Measurements from ENCODE around the gene EFEMP1.

Gene EFEMP1

GRCh38 chr2:55949613-55950012 lies 26.0 kb upstream of the EFEMP1 start:
- DNase-seq (ENCODE audit: low spot score) = no peak
- Mint-ChIP-seq H3K27ac (no peak overlapping the region), H3K9me3 (no peaks in the 10 kb centered on the region), H3K4me1 (ENCODE audit: low read depth) (no peaks in the 10 kb centered on the region), H3K27me3 (ENCODE audit: low read depth) (no peaks in the 10 kb centered on the region), H3K4me3 (no peak overlapping the region), H3K36me3 (ENCODE audit: low read depth) (no peaks in the 10 kb centered on the region)

GRCh38 chr2:55949211-55949610 lies 25.6 kb upstream of the EFEMP1 start:
- DNase-seq (ENCODE audit: low spot score) = no peak
- Mint-ChIP-seq H3K27me3 (ENCODE audit: low read depth) (no peaks in the 10 kb centered on the region), H3K27ac (no peak overlapping the region), H3K36me3 (ENCODE audit: low read depth) (no peaks in the 10 kb centered on the region), H3K4me3 (no peak overlapping the region), H3K9me3 (no peaks in the 10 kb centered on the region), H3K4me1 (ENCODE audit: low read depth) (no peaks in the 10 kb centered on the region)

- no peak for DNase-seq (ENCODE audit: low spot score)
- H3K4me3 Mint-ChIP-seq = no peak overlapping the region
- no peaks in the 10 kb centered on the region for H3K27me3 Mint-ChIP-seq (ENCODE audit: low read depth)
- H3K4me1 Mint-ChIP-seq (ENCODE audit: low read depth) = no peaks in the 10 kb centered on the region
- no peaks in the 10 kb centered on the region for H3K36me3 Mint-ChIP-seq (ENCODE audit: low read depth)
- H3K9me3 Mint-ChIP-seq = no peaks in the 10 kb centered on the region
- no peak overlapping the region for H3K27ac Mint-ChIP-seq
Measured at GRCh38 chr2:55948176-55948923, 24.8 kb upstream of the EFEMP1 start.

DNA sequence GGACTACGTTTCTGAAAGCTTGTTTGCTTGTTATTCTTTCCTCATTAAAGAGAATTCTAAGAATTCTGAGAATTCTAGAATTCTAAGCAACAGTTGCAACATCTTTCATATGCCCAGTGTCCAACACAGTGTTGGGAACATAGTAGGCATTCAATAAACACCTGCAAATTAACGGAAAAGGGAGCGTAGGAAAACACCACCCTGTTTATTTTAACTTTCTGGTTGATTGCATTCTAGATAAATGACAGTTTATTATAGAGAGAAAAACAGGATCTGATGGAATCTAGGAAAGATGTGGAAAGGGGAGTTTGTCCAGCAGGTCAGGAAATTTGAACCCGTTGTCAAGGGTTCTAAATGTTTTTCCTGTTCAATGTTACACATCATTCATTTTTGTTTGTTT lies 24.2 kb upstream of the EFEMP1 start:
- H3K4me1 Mint-ChIP-seq (ENCODE audit: low read depth) = no peaks in the 10 kb centered on the region
- no peaks in the 10 kb centered on the region for H3K36me3 Mint-ChIP-seq (ENCODE audit: low read depth)
- H3K4me3 Mint-ChIP-seq = no peak overlapping the region
- H3K27ac Mint-ChIP-seq = no peak overlapping the region
- no peaks in the 10 kb centered on the region for H3K27me3 Mint-ChIP-seq (ENCODE audit: low read depth)
- H3K9me3 Mint-ChIP-seq = no peaks in the 10 kb centered on the region
- DNase-seq (ENCODE audit: low spot score) = no peak

- Mint-ChIP-seq H3K27me3 (ENCODE audit: low read depth) (no peaks in the 10 kb centered on the region), H3K4me1 (ENCODE audit: low read depth) (no peaks in the 10 kb centered on the region), H3K36me3 (ENCODE audit: low read depth) (no peaks in the 10 kb centered on the region), H3K4me3 (no peak overlapping the region), H3K27ac (no peak overlapping the region), H3K9me3 (no peaks in the 10 kb centered on the region)
- DNase-seq (ENCODE audit: low spot score) = no peak
Measured at GRCh38 chr2:55946793-55947192, 23.2 kb upstream of the EFEMP1 start.

- no peak overlapping the region for H3K27ac Mint-ChIP-seq
- no peaks in the 10 kb centered on the region for H3K4me1 Mint-ChIP-seq (ENCODE audit: low read depth)
- H3K9me3 Mint-ChIP-seq = no peaks in the 10 kb centered on the region
- H3K27me3 Mint-ChIP-seq (ENCODE audit: low read depth) = no peaks in the 10 kb centered on the region
- no peak overlapping the region for H3K4me3 Mint-ChIP-seq
- no peaks in the 10 kb centered on the region for H3K36me3 Mint-ChIP-seq (ENCODE audit: low read depth)
- no peak for DNase-seq (ENCODE audit: low spot score)
Measured at GRCh38 chr2:55943466-55943865, 19.9 kb upstream of the EFEMP1 start.

DNA sequence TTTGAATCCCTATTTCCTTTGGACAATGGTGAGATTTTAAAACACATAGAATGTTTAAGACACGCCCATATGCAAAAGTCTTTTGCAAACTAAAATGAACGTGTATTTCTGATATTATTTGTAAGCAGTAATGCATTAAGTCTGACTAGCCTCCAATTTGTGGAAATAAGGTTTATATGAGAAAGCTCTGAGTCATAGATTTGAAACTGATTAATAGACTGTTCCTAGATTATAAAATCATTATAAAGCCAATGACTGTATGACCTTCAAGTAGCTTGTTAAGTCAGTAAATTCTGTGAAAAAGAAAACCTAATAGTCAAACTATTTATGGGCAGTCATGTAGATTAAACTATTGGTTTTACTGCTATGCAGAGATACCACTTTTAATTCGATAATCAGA lies 12.8 kb upstream of the EFEMP1 start:
- Mint-ChIP-seq H3K27ac (no peak overlapping the region), H3K4me1 (ENCODE audit: low read depth) (no peaks in the 10 kb centered on the region), H3K9me3 (no peaks in the 10 kb centered on the region), H3K4me3 (no peak overlapping the region), H3K27me3 (ENCODE audit: low read depth) (no peaks in the 10 kb centered on the region), H3K36me3 (ENCODE audit: low read depth) (no peaks in the 10 kb centered on the region)
- no peak for DNase-seq (ENCODE audit: low spot score)

GRCh38 chr2:55934337-55934736 lies 10.8 kb upstream of the EFEMP1 start:
- Mint-ChIP-seq H3K36me3 (ENCODE audit: low read depth) (no peaks in the 10 kb centered on the region), H3K9me3 (no peaks in the 10 kb centered on the region), H3K4me1 (ENCODE audit: low read depth) (no peaks in the 10 kb centered on the region), H3K27me3 (ENCODE audit: low read depth) (no peaks in the 10 kb centered on the region), H3K4me3 (no peak overlapping the region), H3K27ac (no peak overlapping the region)
- no peak for DNase-seq (ENCODE audit: low spot score)

GRCh38 chr2:55932843-55933242 lies 9.3 kb upstream of the EFEMP1 start:
- H3K27ac Mint-ChIP-seq = no peak overlapping the region
- no peaks in the 10 kb centered on the region for H3K36me3 Mint-ChIP-seq (ENCODE audit: low read depth)
- H3K27me3 Mint-ChIP-seq (ENCODE audit: low read depth) = no peaks in the 10 kb centered on the region
- DNase-seq (ENCODE audit: low spot score) = no peak
- no peaks in the 10 kb centered on the region for H3K4me1 Mint-ChIP-seq (ENCODE audit: low read depth)
- no peak overlapping the region for H3K4me3 Mint-ChIP-seq
- no peaks in the 10 kb centered on the region for H3K9me3 Mint-ChIP-seq

DNA sequence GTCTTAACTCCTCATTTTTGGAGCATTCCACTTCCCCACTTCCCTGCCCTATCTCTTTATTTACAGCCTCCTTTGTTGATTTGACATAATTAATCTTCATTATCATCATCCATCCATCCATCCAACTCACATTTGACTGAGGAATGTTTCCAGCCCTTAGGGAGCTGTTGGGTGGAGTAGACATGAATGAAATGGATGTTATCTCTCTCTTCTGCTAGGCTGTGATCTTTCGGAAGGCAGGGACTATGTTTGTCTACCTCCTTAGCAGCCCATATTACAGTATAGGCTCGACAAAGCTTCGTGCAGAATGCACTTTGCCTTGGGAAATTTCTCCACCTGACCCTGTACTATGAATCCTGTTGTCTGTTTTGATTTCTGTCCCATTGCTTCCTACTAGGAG lies 7.7 kb upstream of the EFEMP1 start:
- Mint-ChIP-seq H3K4me3 (no peak overlapping the region), H3K36me3 (ENCODE audit: low read depth) (no peaks in the 10 kb centered on the region), H3K27ac (no peak overlapping the region), H3K27me3 (ENCODE audit: low read depth) (no peaks in the 10 kb centered on the region), H3K4me1 (ENCODE audit: low read depth) (no peaks in the 10 kb centered on the region), H3K9me3 (no peaks in the 10 kb centered on the region)
- DNase-seq (ENCODE audit: low spot score) = no peak

- Mint-ChIP-seq H3K27me3 (ENCODE audit: low read depth) (peaks cover 7% of the 10 kb centered on the region), H3K9me3 (no peaks in the 10 kb centered on the region), H3K27ac (no peak overlapping the region), H3K4me1 (ENCODE audit: low read depth) (no peaks in the 10 kb centered on the region), H3K4me3 (no peak overlapping the region), H3K36me3 (ENCODE audit: low read depth) (no peaks in the 10 kb centered on the region)
- DNase-seq (ENCODE audit: low spot score) = no peak
Measured at GRCh38 chr2:55929476-55929875, 5.9 kb upstream of the EFEMP1 start.

GRCh38 chr2:55926974-55927373 lies 3.4 kb upstream of the EFEMP1 start:
- Mint-ChIP-seq H3K9me3 (no peaks in the 10 kb centered on the region), H3K4me3 (no peak overlapping the region), H3K27ac (no peak overlapping the region), H3K27me3 (ENCODE audit: low read depth) (peaks cover 29% of the 10 kb centered on the region), H3K4me1 (ENCODE audit: low read depth) (no peaks in the 10 kb centered on the region), H3K36me3 (ENCODE audit: low read depth) (no peaks in the 10 kb centered on the region)
- DNase-seq (ENCODE audit: low spot score) = no peak

- no peak for DNase-seq (ENCODE audit: low spot score)
- Mint-ChIP-seq H3K36me3 (ENCODE audit: low read depth) (no peaks in the 10 kb centered on the region), H3K27ac (no peak overlapping the region), H3K4me1 (ENCODE audit: low read depth) (no peaks in the 10 kb centered on the region), H3K27me3 (ENCODE audit: low read depth) (peaks cover 33% of the 10 kb centered on the region), H3K9me3 (no peaks in the 10 kb centered on the region), H3K4me3 (no peak overlapping the region)
Measured at GRCh38 chr2:55926246-55926645, 2.7 kb upstream of the EFEMP1 start.

DNA sequence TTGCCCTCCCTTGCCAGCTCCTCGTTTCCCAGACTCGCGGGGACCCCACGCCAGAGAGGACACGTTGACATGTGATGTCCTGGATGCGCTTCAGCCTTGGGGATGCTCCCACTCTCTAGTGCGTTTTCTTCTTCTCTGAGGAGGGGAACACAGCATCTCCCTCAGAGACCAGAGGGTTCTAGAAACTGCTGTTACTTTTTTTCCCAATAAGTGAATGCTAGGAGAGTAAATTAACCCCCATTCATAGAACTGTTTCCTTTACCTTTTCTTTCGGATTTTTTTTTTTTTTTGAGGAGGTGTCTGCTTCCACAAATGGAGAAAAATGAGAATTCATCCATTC lies 370 bp upstream of the EFEMP1 start:
- no peaks in the 10 kb centered on the region for H3K4me1 Mint-ChIP-seq (ENCODE audit: low read depth)
- peaks cover 40% of the 10 kb centered on the region for H3K27me3 Mint-ChIP-seq (ENCODE audit: low read depth)
- H3K27ac Mint-ChIP-seq = no peak overlapping the region
- H3K9me3 Mint-ChIP-seq = no peaks in the 10 kb centered on the region
- DNase-seq (ENCODE audit: low spot score) = no peak
- H3K4me3 Mint-ChIP-seq = no peak overlapping the region
- H3K36me3 Mint-ChIP-seq (ENCODE audit: low read depth) = no peaks in the 10 kb centered on the region

DNA sequence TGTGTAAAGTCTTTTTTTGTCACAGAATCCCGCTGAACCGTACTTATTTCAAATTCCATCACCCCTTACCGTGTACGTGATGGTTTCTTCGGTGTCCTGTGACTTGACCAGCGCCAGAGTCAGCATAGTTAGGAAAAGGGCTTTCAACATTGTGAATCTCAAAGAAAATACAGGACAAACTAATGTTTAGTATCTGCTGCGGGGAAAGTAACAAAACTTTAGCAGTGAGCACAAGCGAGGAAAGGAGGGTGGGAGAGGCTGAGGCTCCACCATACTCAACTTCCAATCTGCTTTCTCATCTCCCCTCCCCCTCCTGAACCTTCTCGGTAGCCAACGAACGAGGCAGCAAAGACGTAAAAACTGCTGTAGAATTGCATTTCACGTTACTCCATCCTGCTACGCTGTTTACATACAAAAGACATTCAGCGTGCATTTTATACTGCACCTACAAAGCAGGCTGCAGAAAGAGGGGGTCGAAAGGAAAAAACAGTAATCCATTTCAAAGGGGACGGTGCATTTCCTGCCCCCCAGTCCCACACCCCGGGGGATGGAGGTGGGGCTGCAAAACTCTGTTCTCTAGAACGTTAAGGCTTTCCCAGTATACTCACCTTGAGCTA lies 1.2 kb downstream of the EFEMP1 start:
- Mint-ChIP-seq H3K4me1 (ENCODE audit: low read depth) (no peaks in the 10 kb centered on the region), H3K36me3 (ENCODE audit: low read depth) (no peaks in the 10 kb centered on the region)
- DNase-seq (ENCODE audit: low spot score) = no peak

More for the DNA sequence above, 1.2 kb downstream of the EFEMP1 start:
- Mint-ChIP-seq H3K4me3 (no peak overlapping the region), H3K9me3 (no peaks in the 10 kb centered on the region), H3K27me3 (ENCODE audit: low read depth) (peaks cover 40% of the 10 kb centered on the region), H3K27ac (no peak overlapping the region)
